ENCODE results near the gene BCL2L11. TPM values are rescaled to one million over a fixed set of nuclear protein-coding genes. Genes with fewer than 3 reads are reported as not detected.

The BCL2L11 gene
- total RNA-seq, 1 experiment from 2014 or later, result 4.8 TPM

DNA sequence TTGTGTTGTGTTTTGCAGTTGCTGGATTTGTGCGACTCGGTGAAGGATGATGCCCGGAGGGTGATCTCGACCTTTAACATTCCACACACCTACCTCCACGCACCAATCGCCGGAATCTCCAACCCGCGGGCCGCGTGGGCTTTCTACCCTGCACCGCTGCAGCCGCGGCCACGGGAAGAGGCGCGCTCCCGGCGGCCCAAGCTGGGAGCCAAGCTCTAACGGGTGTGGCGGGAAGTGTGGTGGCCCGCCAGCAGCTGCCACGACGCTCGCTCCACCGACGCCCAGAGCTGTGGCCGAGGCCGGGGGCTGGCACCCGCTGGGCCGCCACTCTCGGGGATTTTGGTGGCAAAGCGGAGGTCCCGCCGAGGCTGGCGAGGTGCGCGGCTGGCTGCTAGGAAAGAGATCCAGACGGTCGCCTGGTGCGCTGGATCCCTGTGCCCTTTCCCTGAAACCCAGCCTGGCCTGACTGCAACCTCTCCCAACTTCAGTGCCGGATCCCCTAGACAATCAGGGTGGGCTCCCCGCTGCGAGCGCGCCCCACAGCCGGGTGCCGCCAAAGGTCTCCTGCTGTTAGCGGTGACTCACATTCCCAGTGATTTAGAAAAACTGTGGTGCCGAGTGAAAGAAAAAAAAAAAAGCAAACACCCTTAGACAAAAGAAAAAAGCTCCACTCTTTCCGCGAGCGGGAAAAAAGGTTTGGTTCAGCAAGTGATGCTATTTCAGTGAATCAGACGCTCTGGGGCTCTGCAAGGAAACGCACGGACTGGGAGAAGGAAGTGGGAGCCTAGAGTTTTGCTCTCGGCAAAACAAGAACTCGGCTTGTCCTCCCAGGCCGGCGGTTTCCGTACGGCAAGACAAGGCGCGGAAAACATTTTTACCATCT is 2.9 kb upstream of the BCL2L11 start:
- peak; percentile 75 for DNase-seq (ENCODE audit: low read depth)

DNA sequence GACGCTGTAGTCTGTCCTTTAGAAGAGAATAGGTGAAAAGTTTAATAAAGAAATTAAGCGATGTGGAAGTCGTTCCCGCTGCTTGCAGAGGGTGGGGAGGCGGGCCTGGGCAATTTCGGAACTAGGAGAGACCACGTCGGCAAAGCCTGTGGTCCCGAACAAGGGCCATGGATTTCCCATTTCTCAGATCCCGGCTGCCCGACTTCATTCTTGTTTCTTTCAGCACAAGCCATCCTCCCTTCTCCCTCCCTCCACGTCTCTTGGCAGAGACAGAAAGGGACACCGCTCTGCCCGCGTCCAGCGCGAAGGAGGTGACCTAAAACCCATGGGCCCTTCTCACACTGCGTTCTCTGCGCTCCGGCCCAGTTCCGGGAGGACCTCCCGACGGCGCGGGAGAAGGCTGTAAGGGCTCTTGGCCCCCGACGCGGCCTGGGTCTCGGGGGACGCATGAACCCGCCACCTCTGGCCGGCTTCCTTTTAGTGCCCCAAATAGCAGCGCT is 2.2 kb upstream of the BCL2L11 start:
- DNase-seq (ENCODE audit: low read depth), result peak; percentile 4

DNA sequence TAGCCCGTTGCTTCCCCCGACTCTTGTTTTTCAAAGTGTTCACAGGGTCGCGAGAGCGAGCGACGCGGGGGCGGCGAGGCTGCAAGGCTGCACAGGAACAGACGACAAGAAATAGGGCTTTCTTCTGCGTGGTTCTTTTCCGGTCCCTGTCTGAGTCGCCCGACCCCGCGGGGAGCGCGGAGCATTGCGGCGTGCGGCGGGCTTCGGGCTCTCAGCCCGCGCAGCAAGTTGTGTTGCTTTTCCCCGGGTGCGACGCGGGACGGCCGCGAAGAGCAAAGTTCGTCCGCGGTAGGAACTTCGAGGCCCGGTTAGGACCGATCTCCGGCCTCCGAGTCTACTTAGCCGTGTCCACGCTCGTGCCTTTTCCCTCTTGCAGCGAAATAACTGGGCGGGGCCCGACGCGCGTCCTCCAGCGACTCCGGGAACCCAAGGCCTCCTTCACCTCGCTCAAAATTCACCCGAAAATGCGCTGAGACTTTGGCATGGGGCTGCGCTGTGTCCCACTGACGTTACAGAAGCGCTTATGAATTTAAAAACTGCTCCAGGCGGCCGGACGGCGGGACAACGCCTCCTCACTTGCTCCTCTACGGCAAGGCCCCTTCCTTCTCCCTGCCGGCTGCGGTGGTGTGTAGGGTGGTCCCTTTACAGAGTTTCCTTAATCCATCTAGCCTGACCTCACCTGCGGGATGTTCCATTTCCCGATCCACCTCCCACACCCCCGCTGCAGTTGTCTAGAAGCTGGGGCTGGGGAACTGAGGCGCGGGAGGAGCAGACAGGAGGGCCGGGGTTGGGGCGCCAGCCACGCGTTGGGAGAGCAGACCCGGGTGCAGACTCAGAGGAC is 1.5 kb upstream of the BCL2L11 start:
- no peak for DNase-seq (ENCODE audit: low read depth)

DNA sequence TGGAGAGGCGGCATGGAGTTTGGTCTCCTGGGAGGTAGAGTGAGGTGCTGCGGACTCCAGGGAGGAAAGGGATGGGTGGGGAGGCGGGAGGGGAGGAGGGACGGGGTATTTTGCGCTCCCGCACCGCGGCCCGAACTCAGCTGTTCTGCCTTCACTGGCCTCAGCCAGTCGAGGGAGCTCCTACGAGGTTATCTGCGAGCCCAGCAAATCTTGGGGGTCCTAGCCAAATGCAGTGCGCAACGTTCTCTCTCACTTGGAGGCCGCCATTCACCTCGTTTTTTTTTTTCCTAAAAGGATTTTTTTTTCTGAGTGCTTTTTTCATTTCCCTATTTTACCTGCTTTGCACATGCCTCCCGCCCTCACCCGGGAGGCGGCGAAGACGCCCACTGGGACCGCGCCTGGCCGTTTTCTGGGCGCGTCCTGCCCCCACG is 877 bp upstream of the BCL2L11 start:
- no peak for DNase-seq (ENCODE audit: low read depth)

DNA sequence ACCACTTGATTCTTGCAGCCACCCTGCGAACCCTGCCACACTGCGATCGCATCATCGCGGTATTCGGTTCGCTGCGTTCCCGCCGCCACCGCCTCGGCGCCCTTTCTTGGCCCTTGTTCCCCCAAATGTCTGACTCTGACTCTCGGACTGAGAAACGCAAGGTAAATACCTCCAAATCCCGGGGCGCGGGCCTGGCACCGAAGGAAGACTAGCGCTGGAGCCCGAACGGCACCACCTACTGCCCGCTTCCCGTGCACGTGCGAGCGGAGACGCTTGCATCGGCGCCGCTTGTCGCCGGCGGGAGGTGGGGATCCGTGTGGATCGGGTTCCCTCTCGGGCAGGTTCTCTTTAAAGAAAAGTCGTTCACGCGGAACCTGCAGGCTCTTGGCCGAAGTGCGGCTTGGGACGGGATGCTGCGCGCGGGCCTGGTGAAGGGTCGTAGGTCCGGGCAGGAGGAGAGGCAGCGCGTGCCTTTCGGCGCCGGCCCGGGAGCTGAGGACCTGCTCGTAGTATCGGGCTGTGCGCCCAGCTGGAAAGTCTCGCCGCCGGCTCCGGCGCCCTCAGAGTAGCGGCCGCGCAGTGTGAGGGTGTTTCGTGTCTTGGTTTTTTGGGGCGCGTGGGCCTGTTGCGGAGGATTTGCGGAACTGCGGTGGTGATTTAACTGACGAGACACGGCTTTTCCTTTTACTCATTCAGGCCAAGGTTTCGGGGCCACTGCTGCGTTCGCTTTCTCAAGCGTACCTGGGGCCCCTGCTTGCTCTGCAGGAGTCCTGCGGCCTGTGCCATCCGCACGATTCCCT is 514 bp downstream of the BCL2L11 start:
- DNase-seq (ENCODE audit: low read depth), result peak; percentile 58

DNA sequence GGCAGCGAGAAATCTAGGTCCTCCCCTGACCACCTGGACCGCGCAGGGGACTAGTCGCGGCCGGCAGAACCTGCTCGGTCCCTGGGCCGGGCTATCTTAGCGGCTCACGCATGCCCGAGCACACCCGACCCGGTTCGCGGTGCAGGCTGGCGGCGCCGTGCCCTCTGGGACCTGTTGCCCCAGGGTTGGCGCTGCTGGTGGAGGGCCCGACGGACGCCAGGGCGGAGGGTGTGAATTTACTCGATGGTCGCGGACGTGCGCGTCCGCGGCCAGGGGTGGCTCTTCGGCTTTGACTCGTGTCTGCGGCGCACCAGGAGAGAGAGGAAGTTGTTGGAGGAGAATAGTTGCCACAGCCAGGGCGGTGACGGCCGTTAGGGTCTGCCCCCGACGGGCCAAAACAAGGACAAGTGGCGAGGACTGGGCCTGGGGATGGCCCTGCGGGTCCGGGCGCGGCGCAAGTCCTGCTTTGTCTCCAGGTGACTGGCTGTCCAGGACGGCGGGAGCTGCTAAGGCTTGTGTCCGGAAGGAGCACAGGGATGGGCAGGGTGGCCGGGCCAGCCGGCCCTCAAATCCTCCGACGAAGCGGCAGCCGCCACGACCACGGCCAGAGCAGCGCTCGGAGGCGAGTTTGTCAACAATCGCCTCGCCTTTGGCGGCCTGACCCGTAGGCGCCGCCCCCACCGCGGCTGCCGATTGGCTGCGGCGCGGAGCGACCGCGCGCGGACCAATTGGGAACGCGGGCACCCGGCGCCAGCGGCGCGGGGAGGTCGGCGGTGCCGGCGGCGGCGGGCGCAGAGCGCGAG is 1.3 kb downstream of the BCL2L11 start:
- peak; percentile 94 for DNase-seq (ENCODE audit: low read depth)

DNA sequence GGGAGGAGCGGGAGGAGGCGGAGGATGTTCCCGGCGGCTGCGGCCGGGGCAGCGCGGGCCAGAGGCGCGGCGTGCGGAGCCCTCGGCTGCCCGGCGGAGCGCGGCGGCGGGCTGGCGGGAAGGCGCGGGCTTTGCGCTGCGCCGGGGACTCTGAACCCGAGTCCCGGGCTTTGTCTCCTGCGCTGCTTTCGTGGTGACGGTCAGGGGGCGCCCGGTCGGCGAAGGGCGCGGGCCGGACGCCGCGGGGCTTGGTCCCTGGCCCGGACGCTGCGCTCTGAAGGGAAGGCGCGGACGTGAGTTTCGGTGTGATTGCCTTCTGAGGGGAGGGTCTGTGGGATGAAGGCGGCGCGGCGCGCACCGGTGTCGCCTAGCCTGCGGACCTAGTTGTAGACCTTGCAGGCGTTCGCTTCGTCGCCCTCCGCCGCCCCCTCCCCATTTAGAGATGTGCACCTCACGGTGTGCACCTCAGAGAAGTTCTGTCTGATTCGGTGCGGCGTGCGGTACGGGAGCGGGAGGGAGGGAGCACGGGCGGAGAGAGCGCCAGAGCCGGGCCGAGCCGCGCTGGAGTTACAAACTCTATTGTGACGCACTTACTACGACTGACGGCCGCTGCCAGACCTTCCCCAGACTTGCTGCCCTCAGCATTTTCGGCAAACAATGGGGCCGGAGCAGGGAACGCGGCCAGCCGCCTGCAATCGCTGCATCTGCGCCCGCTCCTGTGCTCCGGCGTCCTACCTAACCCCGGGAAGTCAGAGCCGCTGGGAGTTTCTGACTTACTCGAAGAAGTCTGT is 2.1 kb downstream of the BCL2L11 start:
- peak; percentile 81 for DNase-seq (ENCODE audit: low read depth)

DNA sequence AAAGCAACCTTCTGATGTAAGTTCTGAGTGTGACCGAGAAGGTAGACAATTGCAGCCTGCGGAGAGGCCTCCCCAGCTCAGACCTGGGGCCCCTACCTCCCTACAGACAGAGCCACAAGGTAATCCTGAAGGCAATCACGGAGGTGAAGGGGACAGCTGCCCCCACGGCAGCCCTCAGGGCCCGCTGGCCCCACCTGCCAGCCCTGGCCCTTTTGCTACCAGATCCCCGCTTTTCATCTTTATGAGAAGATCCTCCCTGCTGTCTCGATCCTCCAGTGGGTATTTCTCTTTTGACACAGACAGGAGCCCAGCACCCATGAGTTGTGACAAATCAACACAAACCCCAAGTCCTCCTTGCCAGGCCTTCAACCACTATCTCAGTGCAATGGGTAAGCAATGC is 3.0 kb downstream of the BCL2L11 start:
- no peak for DNase-seq (ENCODE audit: low read depth)

DNA sequence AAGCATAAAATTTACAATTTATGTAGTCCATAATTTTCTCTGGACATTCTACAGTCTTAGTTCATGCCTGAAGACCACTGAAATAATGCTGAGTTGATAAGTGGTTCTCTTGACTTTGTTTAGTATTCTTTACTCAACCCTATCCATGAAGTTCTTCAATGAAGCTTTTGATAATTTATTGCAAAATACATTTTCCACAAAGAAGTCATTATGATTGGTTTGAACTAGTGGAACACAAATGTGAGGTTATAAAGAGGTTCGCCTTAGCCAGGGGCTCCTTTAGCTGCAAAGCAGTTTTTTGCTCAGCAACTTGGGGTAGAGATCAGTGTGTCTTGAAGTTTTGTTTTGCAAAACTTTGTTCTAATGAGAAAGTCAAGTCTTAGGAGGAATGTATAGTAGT is 5.9 kb downstream of the BCL2L11 start:
- no peak for DNase-seq (ENCODE audit: low read depth)

DNA sequence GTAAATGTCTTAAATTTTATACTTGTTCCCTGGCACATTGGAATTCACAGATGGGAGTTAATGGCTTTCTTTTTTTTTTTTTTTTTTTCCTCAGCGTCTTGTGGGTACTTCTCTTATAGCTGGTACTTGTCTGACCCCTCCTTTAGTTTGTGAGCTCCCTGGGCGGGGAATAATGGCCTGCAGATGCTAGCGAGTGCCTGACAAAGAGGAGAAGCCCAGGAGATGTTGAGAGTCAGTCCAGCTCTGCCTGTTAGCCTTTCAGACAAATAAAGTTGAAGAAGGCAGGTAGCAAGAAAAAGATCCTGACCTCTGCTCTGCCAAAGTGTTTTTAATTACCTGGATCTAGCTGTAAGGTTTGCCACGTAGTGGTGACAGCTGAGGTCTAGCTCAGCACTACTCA is 6.6 kb downstream of the BCL2L11 start:
- DNase-seq (ENCODE audit: low read depth), result no peak

DNA sequence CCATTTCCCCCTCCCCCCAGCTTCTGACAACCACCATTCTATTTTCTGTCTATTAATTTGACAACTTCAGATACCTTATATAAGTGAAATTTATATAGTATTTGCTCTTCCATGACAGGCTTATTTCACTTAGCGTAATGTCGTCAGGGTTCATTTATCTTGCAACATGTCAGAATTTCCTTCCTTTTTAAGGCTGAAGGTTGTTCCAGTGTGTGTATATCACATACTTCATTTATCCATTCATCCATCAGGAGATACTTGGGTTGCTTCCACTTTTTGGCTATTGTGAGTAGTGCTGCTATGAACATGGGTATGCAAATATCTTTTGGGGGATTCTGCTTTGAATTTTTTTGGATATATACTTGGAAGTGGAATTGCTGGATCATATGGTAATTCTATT is 7.4 kb downstream of the BCL2L11 start:
- no peak for DNase-seq (ENCODE audit: low read depth)

DNA sequence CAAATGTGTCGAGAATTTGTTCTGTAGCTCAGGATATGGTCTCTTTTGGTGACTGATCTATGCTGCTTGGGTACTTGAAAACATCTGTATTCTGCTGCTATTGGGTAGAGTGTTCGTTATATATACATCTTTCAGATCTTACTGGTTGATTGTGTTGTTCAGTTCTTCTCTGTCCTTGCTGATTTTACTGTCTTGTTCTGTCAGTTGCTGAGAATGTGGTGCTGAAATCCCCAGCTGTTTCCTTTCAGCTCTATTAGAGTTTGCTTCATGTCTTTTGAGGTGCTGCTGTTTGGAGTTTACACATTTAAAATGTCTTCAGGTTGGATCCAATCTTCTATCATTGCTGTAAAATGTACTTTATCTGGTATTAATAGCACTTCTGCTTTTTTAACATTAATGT is 12.9 kb downstream of the BCL2L11 start:
- DNase-seq (ENCODE audit: low read depth), result no peak

DNA sequence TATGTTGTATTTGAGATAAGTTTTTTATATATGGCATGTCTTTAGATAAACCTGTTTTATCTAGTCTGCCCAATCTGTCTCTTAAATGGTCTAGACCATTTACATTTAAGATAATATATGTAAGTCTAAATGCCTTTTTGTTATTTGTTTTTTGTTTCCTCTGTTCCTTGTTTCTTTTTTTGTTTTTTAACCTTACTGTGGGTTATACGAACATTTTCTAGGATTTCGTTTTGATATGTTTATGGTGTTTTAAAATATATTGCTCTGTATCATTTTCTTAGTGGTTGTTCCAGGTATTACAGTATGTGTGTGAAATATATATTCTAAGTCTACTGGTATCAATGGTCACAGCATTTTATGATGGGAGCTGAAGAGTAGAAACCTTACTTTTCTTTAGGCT is 13.3 kb downstream of the BCL2L11 start:
- no peak for DNase-seq (ENCODE audit: low read depth)

DNA sequence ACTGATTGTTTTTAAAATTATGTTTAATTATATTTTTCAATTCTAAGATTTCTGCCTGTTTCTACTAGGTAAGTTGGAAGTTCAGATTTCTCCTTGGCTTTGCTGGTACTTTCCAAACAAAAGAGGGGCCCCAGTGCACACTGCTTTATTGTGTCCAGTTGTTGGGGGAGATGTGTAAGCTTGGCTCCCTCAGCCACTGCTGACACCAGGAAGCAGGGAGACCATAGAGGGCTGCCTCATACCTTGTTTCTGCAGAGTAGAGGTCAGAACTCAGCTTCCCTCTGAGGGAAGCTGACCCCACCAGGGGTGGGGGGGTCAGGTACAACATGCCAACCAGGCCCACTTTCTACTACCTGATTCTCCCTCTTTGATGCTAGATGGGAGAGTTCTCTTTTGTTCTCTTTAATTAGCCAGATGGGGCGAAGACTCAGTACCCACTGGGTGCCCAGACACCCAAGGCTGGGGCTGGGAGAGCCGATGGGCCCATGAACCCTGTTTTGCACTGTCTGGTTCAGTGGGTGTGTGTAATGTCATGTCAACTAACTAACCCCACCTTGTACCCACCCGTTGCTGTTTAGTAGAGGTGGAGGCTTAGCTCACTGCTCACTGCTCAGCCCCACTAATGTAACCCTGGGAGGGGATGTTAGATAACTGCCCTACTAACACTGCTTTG is 14.7 kb downstream of the BCL2L11 start:
- DNase-seq (ENCODE audit: low read depth), result no peak

DNA sequence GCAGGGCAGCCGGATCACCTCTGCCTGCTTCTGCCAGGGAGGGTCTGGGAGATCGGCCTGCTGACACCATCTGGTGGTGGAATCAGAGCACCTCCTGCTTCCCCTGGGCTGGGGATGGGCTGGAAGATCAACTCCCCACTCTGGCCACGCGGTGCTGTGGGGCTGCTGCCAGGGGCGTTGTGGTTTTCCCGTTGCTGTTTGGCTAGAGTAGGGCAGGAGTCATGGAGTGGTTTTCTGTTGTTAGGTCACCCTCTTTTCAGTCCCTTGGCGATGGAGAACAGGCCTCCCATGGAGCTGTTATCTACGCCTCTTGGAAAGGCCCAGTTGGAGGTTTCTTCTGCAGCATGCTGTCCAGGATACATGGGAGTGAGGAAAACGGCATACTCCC is 15.2 kb downstream of the BCL2L11 start:
- DNase-seq (ENCODE audit: low read depth), result peak; percentile 84

DNA sequence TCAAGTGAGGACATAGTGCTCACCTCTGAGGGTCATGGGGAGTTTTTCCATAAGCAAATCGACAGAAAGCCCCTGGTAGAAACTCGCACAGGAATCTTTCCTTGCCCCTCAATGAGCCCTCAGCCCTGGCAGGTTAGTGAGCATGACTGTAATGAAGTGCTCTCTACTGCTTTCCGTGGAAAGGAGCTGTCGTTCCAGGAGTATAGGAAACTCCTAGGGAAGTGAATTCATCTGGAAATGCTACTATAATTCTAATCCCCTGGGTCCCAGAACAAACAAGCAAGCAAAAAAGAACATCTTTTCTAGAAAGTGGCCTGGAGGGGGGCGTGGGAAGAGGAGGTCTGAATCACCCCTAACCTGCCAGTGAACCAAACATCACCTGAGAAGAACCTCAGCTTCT is 18.1 kb downstream of the BCL2L11 start:
- no peak for DNase-seq (ENCODE audit: low read depth)

DNA sequence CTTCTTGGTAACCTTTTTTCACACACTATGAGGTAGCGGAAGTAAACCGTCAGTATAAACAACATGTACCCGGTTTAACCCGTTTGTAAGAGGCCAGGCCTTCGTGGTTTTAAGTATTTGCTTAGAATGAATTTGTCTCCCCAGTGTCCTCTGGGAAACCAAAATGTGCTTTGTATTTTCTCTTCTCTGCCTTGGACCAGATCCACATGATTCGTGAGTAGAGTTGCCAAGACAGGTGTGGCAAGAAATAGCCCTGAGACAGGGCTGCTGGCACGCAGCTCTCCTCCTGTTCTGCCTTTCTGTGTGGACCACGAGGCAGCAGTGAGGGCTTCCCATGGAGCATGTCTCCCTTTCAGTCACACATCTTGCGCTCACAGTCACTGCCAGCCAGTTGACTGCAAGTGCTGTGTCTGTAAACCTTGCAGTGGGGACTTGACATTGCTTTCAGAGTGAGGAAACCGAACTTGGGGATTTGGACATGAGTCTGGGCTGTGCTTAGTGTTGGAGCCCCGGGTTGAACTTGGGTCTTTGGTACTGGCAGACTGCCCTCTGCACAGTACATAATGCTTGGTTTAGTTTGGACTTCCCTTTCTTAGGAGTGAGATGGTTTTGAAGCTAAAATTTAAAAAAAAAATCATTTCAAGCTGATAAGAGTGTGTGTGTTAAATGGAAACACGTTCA is 19.1 kb downstream of the BCL2L11 start:
- no peak for DNase-seq (ENCODE audit: low read depth)

DNA sequence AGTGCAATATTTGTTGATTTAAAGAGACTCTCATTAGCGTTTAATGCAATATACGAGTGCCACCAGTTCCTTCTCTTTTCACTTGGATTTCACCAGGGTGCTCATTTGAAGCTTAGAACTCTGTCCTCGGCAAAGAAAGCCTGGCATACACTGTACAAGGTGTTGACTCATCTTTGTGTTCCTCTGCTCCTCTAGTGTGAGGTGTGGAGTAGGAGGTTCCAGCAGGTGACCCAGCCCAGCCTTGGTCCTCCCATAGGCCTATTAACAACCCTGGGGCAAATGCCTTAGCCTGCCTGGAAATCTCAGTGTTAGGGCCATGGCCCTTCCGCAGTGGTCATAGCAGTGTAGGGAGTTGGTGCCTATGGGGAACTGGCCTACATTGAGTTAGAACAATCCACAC is 20.1 kb downstream of the BCL2L11 start:
- no peak for DNase-seq (ENCODE audit: low read depth)

DNA sequence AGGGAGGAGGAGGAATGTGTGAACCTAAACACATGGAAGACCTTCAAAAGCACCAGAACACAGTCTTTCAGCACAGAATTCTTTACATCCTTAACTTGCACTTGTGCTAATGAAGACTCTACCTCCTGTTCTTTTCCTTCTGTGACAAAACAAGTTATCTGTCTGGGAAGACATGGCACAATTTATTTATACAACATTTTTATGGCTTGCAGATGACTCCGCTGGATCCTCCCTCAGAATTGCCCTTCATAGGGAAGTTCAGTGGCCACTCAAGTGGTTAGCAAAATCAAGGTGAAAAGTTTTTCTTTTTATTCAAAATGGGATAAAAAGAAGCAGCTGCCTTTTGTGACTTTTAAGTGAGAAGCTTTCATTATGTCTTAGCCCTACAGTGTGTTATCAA is 21.4 kb downstream of the BCL2L11 start:
- no peak for DNase-seq (ENCODE audit: low read depth)

Measured in Daoy (cell line).